ENCODE data around the gene KCTD15.

DNA sequence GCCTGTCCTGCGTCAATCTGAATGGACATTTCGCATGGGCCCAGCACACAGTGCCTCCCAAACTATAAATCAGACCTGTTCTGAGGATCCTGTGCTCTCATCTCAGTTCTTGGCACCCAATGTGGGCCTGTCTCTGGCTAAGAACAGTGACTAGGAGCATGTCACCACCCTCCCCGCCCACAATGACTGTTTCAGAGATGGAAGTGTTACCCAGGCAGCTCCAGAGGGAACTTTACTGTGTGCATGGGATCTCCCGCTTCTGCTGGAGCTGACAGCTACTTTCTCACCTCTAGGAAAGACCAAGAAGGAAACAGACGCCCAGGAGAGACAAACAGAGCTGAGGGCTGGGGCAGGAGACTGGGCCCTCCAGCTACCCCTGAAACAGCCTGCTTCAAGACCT lies 45.0 kb downstream of the KCTD15 start:
- TF ChIP-seq, protein P1, sequence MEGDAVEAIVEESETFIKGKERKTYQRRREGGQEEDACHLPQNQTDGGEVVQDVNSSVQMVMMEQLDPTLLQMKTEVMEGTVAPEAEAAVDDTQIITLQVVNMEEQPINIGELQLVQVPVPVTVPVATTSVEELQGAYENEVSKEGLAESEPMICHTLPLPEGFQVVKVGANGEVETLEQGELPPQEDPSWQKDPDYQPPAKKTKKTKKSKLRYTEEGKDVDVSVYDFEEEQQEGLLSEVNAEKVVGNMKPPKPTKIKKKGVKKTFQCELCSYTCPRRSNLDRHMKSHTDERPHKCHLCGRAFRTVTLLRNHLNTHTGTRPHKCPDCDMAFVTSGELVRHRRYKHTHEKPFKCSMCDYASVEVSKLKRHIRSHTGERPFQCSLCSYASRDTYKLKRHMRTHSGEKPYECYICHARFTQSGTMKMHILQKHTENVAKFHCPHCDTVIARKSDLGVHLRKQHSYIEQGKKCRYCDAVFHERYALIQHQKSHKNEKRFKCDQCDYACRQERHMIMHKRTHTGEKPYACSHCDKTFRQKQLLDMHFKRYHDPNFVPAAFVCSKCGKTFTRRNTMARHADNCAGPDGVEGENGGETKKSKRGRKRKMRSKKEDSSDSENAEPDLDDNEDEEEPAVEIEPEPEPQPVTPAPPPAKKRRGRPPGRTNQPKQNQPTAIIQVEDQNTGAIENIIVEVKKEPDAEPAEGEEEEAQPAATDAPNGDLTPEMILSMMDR (IDR thresholded peaks at IDR 0.05; ENCODE audit: insufficient read depth, low read length, poor library complexity, severe bottlenecking), result no peak
- no peak for TF ChIP-seq EZH2phosphoT487 (conservative IDR thresholded peaks at IDR 0.05; ENCODE audit: low read length)
